Endothelial cell of umbilical vein (primary cell): Measurements from ENCODE around the gene GTF2H2C. TPM values are rescaled to one million over a fixed set of nuclear protein-coding genes. Genes with fewer than 3 reads are reported as not detected.

Source experiments
- BruUV-seq: library from RNA; stranded (reverse); fragments of 400-500 nt; replicated peaks from 2 replicates; lab custom pipeline; 2021; lab: Mats Ljungman, UMichigan
- CTCF ChIA-PET: fragments of 300-600, 350-600 bp; sonication (Branson Sonifier 250); formaldehyde crosslinking; loops from one replicate; lab custom pipeline; 2021; ENCODE audit warnings: antibody characterized with exemption, inconsistent platforms; lab: Charles Lee
- POLR2A ChIA-PET: fragments of 300-600, 350-600 bp; sonication (Branson Sonifier 250); formaldehyde crosslinking; loops from one replicate; lab custom pipeline; 2021; ENCODE audit warnings: antibody characterized with exemption, inconsistent platforms; lab: Charles Lee
- DNase-seq: peaks from one replicate; pipeline ENCODE4 v3.0.0-alpha.2; 2011; ENCODE audit warnings: low read depth, low spot score
- FAIRE-seq: peaks from 2 replicates; lab custom pipeline; 2011; peaks lifted over from hg19 to GRCh38; lab: Jason Lieb, UNC
- H2AFZ ChIP-seq: 2 replicates; pipeline ENCODE4 v1.6.0; 2012; ENCODE audit warnings: low read depth, low read length, control low read depth, inconsistent platforms
- H3K27ac ChIP-seq: 2 replicates; pipeline ENCODE4 v1.5.1; 2011; ENCODE audit warnings: low read depth, mild to moderate bottlenecking, control low read depth, low read length, moderate library complexity; ENCODE audit not compliant: insufficient read depth
- H3K27me3 ChIP-seq, 2 experiments: 2 replicates each; pipeline versions ENCODE4 v1.6.0 to v1.6.1; 2011; ENCODE audit warnings: low read length in 2 of 2, mixed read lengths in 1 of 2; ENCODE audit not compliant: control insufficient read depth in 2 of 2, insufficient read depth in 2 of 2
- H3K36me3 ChIP-seq, 2 experiments: 2 replicates in 1 of 2; 3 replicates in 1 of 2; pipeline ENCODE4 v1.5.1; 2011; ENCODE audit warnings: low read length in 2 of 2, mild to moderate bottlenecking in 1 of 2, moderate library complexity in 1 of 2; ENCODE audit not compliant: control insufficient read depth in 2 of 2, insufficient read depth in 2 of 2; ENCODE audit errors: extremely low read depth in 1 of 2
- H3K4me1 ChIP-seq: 3 replicates; pipeline ENCODE4 v1.5.1; 2011; ENCODE audit warnings: mild to moderate bottlenecking, low read length; ENCODE audit not compliant: control insufficient read depth, insufficient read depth; ENCODE audit errors: extremely low read depth
- H3K4me2 ChIP-seq: 2 replicates; pipeline ENCODE4 v1.6.1; 2011; ENCODE audit warnings: low read length, control low read depth, mixed read lengths; ENCODE audit not compliant: insufficient read depth
- H3K4me3 ChIP-seq, 3 experiments: fragments of 200-600 bp in 1 of 3; sonication (generic), shearing (Covaris generic) in 1 of 3; replicated peaks in 1 of 3; 2 replicates each; pipeline ENCODE4 v1.5.1; 2011 to 2016; ENCODE audit warnings: control low read depth in 3 of 3, low read length in 3 of 3, mild to moderate bottlenecking in 2 of 3, inconsistent platforms in 1 of 3, low read depth in 1 of 3, moderate library complexity in 1 of 3; ENCODE audit not compliant: insufficient read depth in 1 of 3
- H3K79me2 ChIP-seq: 2 replicates; pipeline ENCODE4 v1.6.0; 2012; ENCODE audit warnings: low read length, inconsistent platforms; ENCODE audit not compliant: control insufficient read depth, insufficient read depth
- H3K9ac ChIP-seq: replicated peaks from 2 replicates; pipeline ENCODE3; 2011; ENCODE audit warnings: low read length, control low read depth; ENCODE audit not compliant: insufficient read depth; ENCODE audit errors: extremely low read depth
- H3K9me1 ChIP-seq: replicated peaks from 3 replicates; pipeline ENCODE4 v1.6.0; 2011; ENCODE audit warnings: mild to moderate bottlenecking, low read length; ENCODE audit not compliant: control insufficient read depth, insufficient read depth; ENCODE audit errors: extremely low read depth
- H3K9me3 ChIP-seq: replicated peaks from 2 replicates; pipeline ENCODE4 v1.5.1; 2012; ENCODE audit warnings: low read length, inconsistent platforms; ENCODE audit not compliant: control insufficient read depth, insufficient read depth
- H4K20me1 ChIP-seq: replicated peaks from 2 replicates; pipeline ENCODE3; 2011; ENCODE audit warnings: mild to moderate bottlenecking, low read length; ENCODE audit not compliant: control insufficient read depth, insufficient read depth; ENCODE audit errors: extremely low read depth
- CTCF ChIP-seq, 2 donors: IDR thresholded peaks; 1 replicate in 1 of 2; 2 replicates in 1 of 2; pipeline ENCODE4 v1.5.1; 2011; ENCODE audit warnings: low read length in 2 of 2, mild to moderate bottlenecking in 2 of 2, moderate library complexity in 2 of 2, control low read depth in 1 of 2, inconsistent platforms in 1 of 2, low read depth in 1 of 2; ENCODE audit not compliant: insufficient read depth in 1 of 2; ENCODE audit errors: extremely low read depth in 1 of 2
- EZH2 ChIP-seq: IDR thresholded peaks from 2 replicates; pipeline ENCODE4 v1.6.1; 2012; ENCODE audit warnings: borderline replicate concordance, low read depth, mild to moderate bottlenecking, moderate library complexity, low read length, inconsistent platforms; ENCODE audit not compliant: severe bottlenecking
- FOS ChIP-seq: IDR thresholded peaks from 2 replicates; pipeline ENCODE4 v1.6.1; 2011; ENCODE audit warnings: mild to moderate bottlenecking, low read length, moderate library complexity, borderline replicate concordance; ENCODE audit not compliant: insufficient read depth
- GATA2 ChIP-seq: IDR thresholded peaks from 2 replicates; pipeline ENCODE4 v1.7.0; 2011; ENCODE audit warnings: low read depth, mild to moderate bottlenecking, moderate library complexity, mixed read lengths, low read length; ENCODE audit not compliant: insufficient read length, insufficient read depth
- JUN ChIP-seq: IDR thresholded peaks from 2 replicates; pipeline ENCODE4 v1.6.1; 2011; ENCODE audit warnings: borderline replicate concordance, low read depth; ENCODE audit not compliant: insufficient read length, insufficient read depth
- MAX ChIP-seq: IDR thresholded peaks from 2 replicates; pipeline ENCODE4 v1.6.1; 2011; ENCODE audit not compliant: insufficient read depth, insufficient read length
- MYC ChIP-seq: IDR thresholded peaks from one replicate; pipeline ENCODE4 v1.6.1; 2011; ENCODE audit warnings: mild to moderate bottlenecking, low read depth, low read length
- POLR2A ChIP-seq: IDR thresholded peaks from 2 replicates; pipeline ENCODE4 v1.6.1; 2012; ENCODE audit warnings: low read depth, mild to moderate bottlenecking, control low read depth, low read length
- dilution Hi-C: fragments of 300-500 bp; cut with MboI; formaldehyde crosslinking; loops from one replicate; pipeline ENCODE4 v1.15.0; 2019; ENCODE audit warnings: low sequenced_read_pairs; ENCODE audit not compliant: extremely low pct_ligation_motif_present
- intact Hi-C: fragments of 100-400 bp; cut with micrococcal nuclease; formaldehyde crosslinking; loops from one replicate; pipeline ENCODE4 v1.10.0; 2022
- polyA plus RNA-seq, 4 experiments: library from polyadenylated mRNA; depleted of rRNA in 3 of 4; stranded (reverse) in 3 of 4; unstranded in 1 of 4; fragments of >200 nt; gene quantifications; 2 replicates each; pipeline versions ENCODE4 v1.2.1 to v1.2.3, GENCODE V29; 2011 to 2012; ENCODE audit warnings: missing spikeins in 1 of 4
- total RNA-seq: library from RNA; stranded (reverse); gene quantifications from 2 replicates; pipeline ENCODE4 v1.2.3, GENCODE V29; 2021

GTF2H2C gene
- total and polyA plus RNA-seq, 2 donors (not counting 3 experiments of a cell fraction or from before 2014, with no cell fraction given), result 9.9 to 28.9 TPM

- H3K9me3 ChIP-seq, result no peaks in the 10 kb centered on the region
- no peaks in the 10 kb centered on the region for H3K27me3 ChIP-seq
- no TSS peak for BruUV-seq
- no peaks in the 10 kb centered on the region for H3K36me3 ChIP-seq
- TF ChIP-seq GATA2, result no peak
- FAIRE-seq, result no peak
- H3K79me2 ChIP-seq, result no peaks in the 10 kb centered on the region
- intact Hi-C loops, result no loop called here
- no peak overlapping the region for H3K4me3 ChIP-seq
- POLR2A ChIA-PET, result no interaction called here
- H3K4me1 ChIP-seq, result peaks cover 26% of the 10 kb centered on the region
- no peak overlapping the region for H3K4me2 ChIP-seq
- CTCF ChIA-PET, result interaction anchor here (1.5 kb wide), 1 partner anchor 123 kb away, joined by 3 read pairs; no protein-coding TSS in a partner anchor
- no peaks in the 10 kb centered on the region for H4K20me1 ChIP-seq
- no peak for DNase-seq
- no peak overlapping the region for H3K27ac ChIP-seq
- dilution Hi-C loops, result no loop called here
- no peak overlapping the region for H2AFZ ChIP-seq
- no peaks in the 10 kb centered on the region for H3K9me1 ChIP-seq
- H3K9ac ChIP-seq, result no peak overlapping the region
Measured at GRCh38 chr5:69522035-69522434, 38.0 kb upstream of the GTF2H2C start.

- Histone ChIP-seq H3K9me3 (no peaks in the 10 kb centered on the region), H3K9me1 (no peaks in the 10 kb centered on the region), H2AFZ (no peak overlapping the region), H4K20me1 (no peaks in the 10 kb centered on the region), H3K4me1 (peaks cover 15% of the 10 kb centered on the region), H3K27ac (no peak overlapping the region), H3K4me2 (no peak overlapping the region), H3K9ac (no peak overlapping the region), H3K79me2 (no peaks in the 10 kb centered on the region), H3K27me3 (peaks cover 0 to 2% of the 10 kb centered on the region in 2 experiments), H3K36me3 (no peaks in the 10 kb centered on the region), H3K4me3 (no peak overlapping the region)
- TF ChIP-seq FOS, result no peak
- TF ChIP-seq GATA2, result no peak
- no peak for TF ChIP-seq MYC
- no peak for TF ChIP-seq JUN
- no peak for TF ChIP-seq CTCF (IDR thresholded peaks at IDR 0.05; ENCODE audit: extremely low read depth in 1 of 2, insufficient read depth in 1 of 2, low read depth in 1 of 2, low read length in 2 of 2)
- no peak for TF ChIP-seq EZH2
- no peak for TF ChIP-seq MAX
- TF ChIP-seq POLR2A, result no peak
- FAIRE-seq (no peak), DNase-seq (no peak)
- no TSS peak for BruUV-seq
- dilution Hi-C loops (no loop called here), intact Hi-C loops (no loop called here)
- CTCF ChIA-PET, result no interaction called here
- POLR2A ChIA-PET, result no interaction called here
Measured at GRCh38 chr5:69525490-69525889, 34.5 kb upstream of the GTF2H2C start.
